HepG2 (cell line): ENCODE measurements around the gene CDK10. TPM values are rescaled to one million over a fixed set of nuclear protein-coding genes. Genes with fewer than 3 reads are reported as not detected.

ENCODE experiments used
- AGO2 ChIP-seq: fragments of 200-400 bp; formaldehyde crosslinking; optimal IDR thresholded peaks from 2 replicates; pipeline ENCODE3; 2017; ENCODE audit warnings: mild to moderate bottlenecking, low read depth, low read length, moderate library complexity
- ARID2 ChIP-seq: sonication (generic); formaldehyde crosslinking; IDR thresholded peaks from 2 replicates; pipeline ENCODE4 v1.8.1; 2022; ENCODE audit warnings: mild to moderate bottlenecking, missing genetic modification reagents, borderline replicate concordance
- ATAD3A ChIP-seq: sonication (generic); formaldehyde crosslinking; IDR thresholded peaks from 2 replicates; pipeline ENCODE4 v1.4.0; 2020; ENCODE audit warnings: missing genetic modification reagents
- FOXK1 ChIP-seq: sonication (generic); formaldehyde crosslinking; IDR thresholded peaks from 2 replicates; pipeline ENCODE4 v1.4.0; 2020; ENCODE audit warnings: low read depth, missing genetic modification reagents, borderline replicate concordance
- GTF2F1 ChIP-seq: fragments of 150-350 bp; IDR thresholded peaks from 2 replicates; pipeline ENCODE4 v1.6.1; 2014; ENCODE audit warnings: low read length
- ISX ChIP-seq: sonication (generic); formaldehyde crosslinking; conservative IDR thresholded peaks from 2 replicates; pipeline ENCODE4 v1.5.0; 2020; ENCODE audit warnings: missing genetic modification reagents
- JUNB ChIP-seq: sonication (generic); formaldehyde crosslinking; IDR thresholded peaks from 2 replicates; pipeline ENCODE4 v1.8.0; 2022; ENCODE audit warnings: missing genetic modification reagents, mild to moderate bottlenecking, borderline replicate concordance
- LCORL ChIP-seq, 2 experiments: fragments of 450-650 bp in 1 of 2; sonication (generic) in 1 of 2; formaldehyde crosslinking in 1 of 2; IDR thresholded peaks; 2 replicates each; pipeline versions ENCODE4 v1.5.0 to v1.6.1; 2017 to 2020; ENCODE audit warnings: antibody characterized with exemption in 1 of 2, missing genetic modification reagents in 1 of 2
- MBD4 ChIP-seq: IDR thresholded peaks from 2 replicates; pipeline ENCODE4 v1.6.1; 2012; ENCODE audit warnings: low read length, inconsistent platforms, borderline replicate concordance
- MTA3 ChIP-seq: sonication (generic); formaldehyde crosslinking; IDR thresholded peaks from 2 replicates; pipeline ENCODE4 v1.4.0; 2020; ENCODE audit warnings: missing genetic modification reagents
- NFE2L1 ChIP-seq: sonication (generic); formaldehyde crosslinking; IDR thresholded peaks from 2 replicates; pipeline ENCODE4 v1.4.0; 2020; ENCODE audit warnings: missing genetic modification reagents, mild to moderate bottlenecking, borderline replicate concordance
- NKX3-1 ChIP-seq: sonication (generic); formaldehyde crosslinking; IDR thresholded peaks from 2 replicates; pipeline ENCODE4 v1.5.0; 2020; ENCODE audit warnings: missing genetic modification reagents
- PHB2 ChIP-seq: fragments of 450-650 bp; IDR thresholded peaks from 2 replicates; pipeline ENCODE4 v1.6.1; 2018; ENCODE audit not compliant: partially characterized antibody
- POLR2AphosphoS2 ChIP-seq: IDR thresholded peaks from 2 replicates; pipeline ENCODE4 v1.6.1; 2011; ENCODE audit warnings: low read depth, low read length, improper control_type of control experiment
- RELA ChIP-seq: sonication (generic); formaldehyde crosslinking; IDR thresholded peaks from 2 replicates; pipeline ENCODE4 v1.4.0; 2020; ENCODE audit warnings: missing genetic modification reagents
- RORA ChIP-seq: sonication (generic); formaldehyde crosslinking; IDR thresholded peaks from 2 replicates; pipeline ENCODE4 v1.5.0; 2020; ENCODE audit warnings: mild to moderate bottlenecking, missing genetic modification reagents, moderate library complexity
- SALL1 ChIP-seq: sonication (generic); formaldehyde crosslinking; IDR thresholded peaks from 2 replicates; pipeline ENCODE4 v1.8.0; 2022; ENCODE audit warnings: mild to moderate bottlenecking, missing genetic modification reagents
- SRSF4 ChIP-seq: fragments of 200-400 bp; formaldehyde crosslinking; IDR thresholded peaks from one replicate; pipeline ENCODE4 v1.6.1; 2018; ENCODE audit warnings: mild to moderate bottlenecking, low read depth, low read length, moderate library complexity; ENCODE audit not compliant: poor library complexity, severe bottlenecking
- ZFP41 ChIP-seq: sonication (generic); formaldehyde crosslinking; IDR thresholded peaks from 2 replicates; pipeline ENCODE4 v1.4.0; 2020; ENCODE audit warnings: mild to moderate bottlenecking, missing genetic modification reagents, borderline replicate concordance
- ZNF331 ChIP-seq: sonication (generic); formaldehyde crosslinking; IDR thresholded peaks from 2 replicates; pipeline ENCODE4 v1.4.0; 2020; ENCODE audit warnings: missing genetic modification reagents
- ZNF773 ChIP-seq: sonication (generic); formaldehyde crosslinking; IDR thresholded peaks from 2 replicates; pipeline ENCODE4 v1.4.0; 2020; ENCODE audit warnings: missing genetic modification reagents, borderline replicate concordance
- polyA plus RNA-seq, 8 experiments: library from polyadenylated mRNA; depleted of rRNA in 3 of 8; stranded (reverse) in 7 of 8; unstranded in 1 of 8; fragments of >200 nt; fragmentation: Illumina TruSeq in 4 of 8; extraction: Trizol in 4 of 8; gene quantifications; 2 replicates each; pipeline versions ENCODE4 v1.2.1 to v1.2.3, GENCODE V29; 2011 to 2016; ENCODE audit warnings: low read depth in 4 of 8, missing spikeins in 1 of 8, mixed read lengths in 1 of 8; ENCODE audit not compliant: insufficient read depth in 1 of 8
- total RNA-seq, 5 experiments: library from RNA; depleted of rRNA; stranded (reverse); fragments of >200 nt; fragmentation: Illumina TruSeq; extraction: Trizol; gene quantifications; 2 replicates each; pipeline ENCODE4 v1.2.3, GENCODE V29; 2016; ENCODE audit warnings: low read depth in 1 of 5
- TF ChIP-seq, protein P1 (sequence below): sonication (generic); formaldehyde crosslinking; IDR thresholded peaks from 2 replicates; pipeline ENCODE4 v1.5.0; 2020; ENCODE audit warnings: mild to moderate bottlenecking, missing genetic modification reagents
- TF ChIP-seq, protein P2 (sequence below): sonication (generic); formaldehyde crosslinking; IDR thresholded peaks from 2 replicates; pipeline ENCODE4 v1.4.0; 2020; ENCODE audit warnings: missing genetic modification reagents
- TF ChIP-seq, protein P3 (sequence below): sonication (generic); formaldehyde crosslinking; conservative IDR thresholded peaks from 2 replicates; pipeline ENCODE4 v1.5.0; 2020; ENCODE audit warnings: missing genetic modification reagents

CDK10 gene
- total and polyA plus RNA-seq, 2 of the 13 experiments (the other 11 are each of a cell fraction or from before 2014, with no cell fraction given), result 2.5 to 3.9 TPM

DNA sequence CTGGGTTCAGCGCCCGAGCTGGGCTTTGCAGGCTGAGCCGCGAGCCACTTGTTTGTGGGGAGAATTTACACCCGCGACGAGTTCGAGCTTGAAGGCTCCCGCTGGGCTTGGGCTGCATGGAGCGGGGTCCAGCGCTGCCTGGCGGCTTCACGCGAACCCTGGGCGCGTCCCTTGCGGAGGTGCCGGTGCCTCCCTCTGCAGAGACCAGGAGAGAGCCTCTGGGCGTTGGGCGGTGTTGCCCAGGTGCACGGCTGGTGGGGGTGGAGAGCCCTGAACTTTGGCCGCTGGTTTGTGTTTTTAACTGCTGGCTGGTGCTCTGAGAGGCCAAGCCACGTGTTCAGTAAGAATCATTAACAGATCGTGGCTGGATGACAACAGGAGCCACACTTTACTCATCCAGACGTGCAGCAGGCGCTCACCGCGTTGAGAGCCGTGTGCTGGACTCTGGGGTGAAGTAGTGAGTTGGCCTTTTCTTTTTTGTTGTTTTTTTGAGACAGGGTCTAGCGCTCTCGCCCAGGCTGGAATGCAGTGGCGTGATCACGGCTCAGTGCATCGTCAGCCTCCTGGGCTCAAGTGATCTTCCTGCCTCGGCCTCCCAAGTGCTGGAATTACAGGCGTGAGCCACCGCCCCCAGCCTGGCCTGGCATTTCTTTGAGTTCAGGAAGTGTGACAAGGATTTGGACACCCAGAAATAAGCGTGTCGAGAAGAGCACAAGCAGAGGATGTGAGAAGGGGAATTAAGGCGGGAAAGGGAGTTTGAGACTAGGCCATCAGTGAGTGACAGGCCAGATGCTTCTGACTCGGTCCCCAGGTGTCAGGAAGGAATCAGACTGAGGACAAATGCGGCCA lies 827 bp downstream of the CDK10 start (continued):
- TF ChIP-seq, protein P1, sequence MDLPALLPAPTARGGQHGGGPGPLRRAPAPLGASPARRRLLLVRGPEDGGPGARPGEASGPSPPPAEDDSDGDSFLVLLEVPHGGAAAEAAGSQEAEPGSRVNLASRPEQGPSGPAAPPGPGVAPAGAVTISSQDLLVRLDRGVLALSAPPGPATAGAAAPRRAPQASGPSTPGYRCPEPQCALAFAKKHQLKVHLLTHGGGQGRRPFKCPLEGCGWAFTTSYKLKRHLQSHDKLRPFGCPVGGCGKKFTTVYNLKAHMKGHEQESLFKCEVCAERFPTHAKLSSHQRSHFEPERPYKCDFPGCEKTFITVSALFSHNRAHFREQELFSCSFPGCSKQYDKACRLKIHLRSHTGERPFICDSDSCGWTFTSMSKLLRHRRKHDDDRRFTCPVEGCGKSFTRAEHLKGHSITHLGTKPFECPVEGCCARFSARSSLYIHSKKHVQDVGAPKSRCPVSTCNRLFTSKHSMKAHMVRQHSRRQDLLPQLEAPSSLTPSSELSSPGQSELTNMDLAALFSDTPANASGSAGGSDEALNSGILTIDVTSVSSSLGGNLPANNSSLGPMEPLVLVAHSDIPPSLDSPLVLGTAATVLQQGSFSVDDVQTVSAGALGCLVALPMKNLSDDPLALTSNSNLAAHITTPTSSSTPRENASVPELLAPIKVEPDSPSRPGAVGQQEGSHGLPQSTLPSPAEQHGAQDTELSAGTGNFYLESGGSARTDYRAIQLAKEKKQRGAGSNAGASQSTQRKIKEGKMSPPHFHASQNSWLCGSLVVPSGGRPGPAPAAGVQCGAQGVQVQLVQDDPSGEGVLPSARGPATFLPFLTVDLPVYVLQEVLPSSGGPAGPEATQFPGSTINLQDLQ (CRISPR knock-in tag), result peak; percentile 92
- TF ChIP-seq ZFP41 (CRISPR knock-in tag) (0 out of 2 replicates have a peak, but pooled peaks have one; percentile 81), SRSF4 (no peak), ZNF331 (peak; percentile 97; the same call in 1 of the 2 replicates), ARID2 (CRISPR knock-in tag) (peak; percentile 100), AGO2 (peak; percentile 17), JUNB (CRISPR knock-in tag) (no peak), RELA (no peak; the same call in 1 of the 2 replicates), ATAD3A (CRISPR knock-in tag) (no peak; the same call in 1 of the 2 replicates), NKX3-1 (CRISPR knock-in tag) (peak; percentile 99), ZNF773 (CRISPR knock-in tag) (peak; percentile 91; the same call in 1 of the 2 replicates), MTA3 (no peak), RORA (no peak), GTF2F1 (no peak), SALL1 (CRISPR knock-in tag) (peak; percentile 99), FOXK1 (CRISPR knock-in tag) (peak; percentile 98), LCORL (IDR thresholded peaks at IDR 0.05) (no peak), LCORL (CRISPR knock-in tag; IDR thresholded peaks at IDR 0.05) (peak; percentile 98), MBD4 (no peak), ISX (peak; percentile 99), PHB2 (no peak), POLR2AphosphoS2 (no peak; the same call in 1 of the 2 replicates), NFE2L1 (CRISPR knock-in tag) (no peak)
- TF ChIP-seq, protein P2, sequence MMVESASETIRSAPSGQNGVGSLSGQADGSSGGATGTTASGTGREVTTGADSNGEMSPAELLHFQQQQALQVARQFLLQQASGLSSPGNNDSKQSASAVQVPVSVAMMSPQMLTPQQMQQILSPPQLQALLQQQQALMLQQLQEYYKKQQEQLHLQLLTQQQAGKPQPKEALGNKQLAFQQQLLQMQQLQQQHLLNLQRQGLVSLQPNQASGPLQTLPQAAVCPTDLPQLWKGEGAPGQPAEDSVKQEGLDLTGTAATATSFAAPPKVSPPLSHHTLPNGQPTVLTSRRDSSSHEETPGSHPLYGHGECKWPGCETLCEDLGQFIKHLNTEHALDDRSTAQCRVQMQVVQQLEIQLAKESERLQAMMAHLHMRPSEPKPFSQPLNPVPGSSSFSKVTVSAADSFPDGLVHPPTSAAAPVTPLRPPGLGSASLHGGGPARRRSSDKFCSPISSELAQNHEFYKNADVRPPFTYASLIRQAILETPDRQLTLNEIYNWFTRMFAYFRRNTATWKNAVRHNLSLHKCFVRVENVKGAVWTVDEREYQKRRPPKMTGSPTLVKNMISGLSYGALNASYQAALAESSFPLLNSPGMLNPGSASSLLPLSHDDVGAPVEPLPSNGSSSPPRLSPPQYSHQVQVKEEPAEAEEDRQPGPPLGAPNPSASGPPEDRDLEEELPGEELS (CRISPR knock-in tag), result peak; percentile 94
- TF ChIP-seq, protein P3, sequence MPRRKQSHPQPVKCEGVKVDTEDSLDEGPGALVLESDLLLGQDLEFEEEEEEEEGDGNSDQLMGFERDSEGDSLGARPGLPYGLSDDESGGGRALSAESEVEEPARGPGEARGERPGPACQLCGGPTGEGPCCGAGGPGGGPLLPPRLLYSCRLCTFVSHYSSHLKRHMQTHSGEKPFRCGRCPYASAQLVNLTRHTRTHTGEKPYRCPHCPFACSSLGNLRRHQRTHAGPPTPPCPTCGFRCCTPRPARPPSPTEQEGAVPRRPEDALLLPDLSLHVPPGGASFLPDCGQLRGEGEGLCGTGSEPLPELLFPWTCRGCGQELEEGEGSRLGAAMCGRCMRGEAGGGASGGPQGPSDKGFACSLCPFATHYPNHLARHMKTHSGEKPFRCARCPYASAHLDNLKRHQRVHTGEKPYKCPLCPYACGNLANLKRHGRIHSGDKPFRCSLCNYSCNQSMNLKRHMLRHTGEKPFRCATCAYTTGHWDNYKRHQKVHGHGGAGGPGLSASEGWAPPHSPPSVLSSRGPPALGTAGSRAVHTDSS (CRISPR knock-in tag), result peak; percentile 38; the same call in 1 of the 2 replicates
